ENCODE data around the gene FAM117B.

The FAM117B gene

DNA sequence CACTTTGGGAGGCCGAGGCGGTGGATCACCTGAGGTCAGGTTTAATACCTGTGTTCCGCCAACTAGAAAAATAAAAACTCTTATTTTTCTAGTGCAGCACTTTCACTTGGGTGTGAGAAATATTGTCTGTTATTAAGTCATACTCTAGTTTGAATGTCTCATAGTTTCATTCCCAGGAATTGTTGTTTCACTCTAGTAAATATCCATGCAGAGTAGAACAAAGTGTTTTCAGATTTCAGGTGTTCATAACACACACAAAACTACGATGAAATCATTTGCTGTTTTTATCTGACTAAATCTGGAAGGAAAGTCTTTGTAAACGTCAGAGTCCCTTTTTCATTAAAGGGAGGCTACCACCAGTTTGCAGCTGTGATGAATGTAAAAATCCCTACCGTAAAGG lies 4.0 kb downstream of the FAM117B start:
- TF ChIP-seq, protein P1, sequence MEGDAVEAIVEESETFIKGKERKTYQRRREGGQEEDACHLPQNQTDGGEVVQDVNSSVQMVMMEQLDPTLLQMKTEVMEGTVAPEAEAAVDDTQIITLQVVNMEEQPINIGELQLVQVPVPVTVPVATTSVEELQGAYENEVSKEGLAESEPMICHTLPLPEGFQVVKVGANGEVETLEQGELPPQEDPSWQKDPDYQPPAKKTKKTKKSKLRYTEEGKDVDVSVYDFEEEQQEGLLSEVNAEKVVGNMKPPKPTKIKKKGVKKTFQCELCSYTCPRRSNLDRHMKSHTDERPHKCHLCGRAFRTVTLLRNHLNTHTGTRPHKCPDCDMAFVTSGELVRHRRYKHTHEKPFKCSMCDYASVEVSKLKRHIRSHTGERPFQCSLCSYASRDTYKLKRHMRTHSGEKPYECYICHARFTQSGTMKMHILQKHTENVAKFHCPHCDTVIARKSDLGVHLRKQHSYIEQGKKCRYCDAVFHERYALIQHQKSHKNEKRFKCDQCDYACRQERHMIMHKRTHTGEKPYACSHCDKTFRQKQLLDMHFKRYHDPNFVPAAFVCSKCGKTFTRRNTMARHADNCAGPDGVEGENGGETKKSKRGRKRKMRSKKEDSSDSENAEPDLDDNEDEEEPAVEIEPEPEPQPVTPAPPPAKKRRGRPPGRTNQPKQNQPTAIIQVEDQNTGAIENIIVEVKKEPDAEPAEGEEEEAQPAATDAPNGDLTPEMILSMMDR (conservative IDR thresholded peaks at IDR 0.05; ENCODE audit: low read length): no peak
- no peak overlapping the region for H3K4me3 ChIP-seq (ENCODE audit: low read length)
- no peak for DNase-seq (ENCODE audit: low read depth)

DNA sequence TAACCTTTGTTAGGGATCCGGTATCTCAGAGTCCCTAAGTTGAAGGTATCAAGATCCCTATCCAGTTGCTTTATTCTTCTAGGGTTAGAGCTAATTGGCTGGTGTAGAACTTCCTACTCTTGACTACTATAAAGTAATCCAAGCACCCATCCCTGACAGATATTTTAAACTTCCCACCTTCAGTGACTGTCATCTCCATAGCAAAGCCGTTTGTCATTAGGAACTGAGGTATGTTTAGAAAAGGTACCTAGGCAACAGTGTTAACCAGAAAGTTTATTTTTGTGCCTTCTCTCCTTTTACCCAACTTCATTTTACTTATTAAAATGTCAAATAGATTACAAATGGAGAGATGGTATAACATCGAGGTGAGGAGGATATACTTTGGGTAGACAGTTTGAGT lies 4.5 kb downstream of the FAM117B start:
- DNase-seq (ENCODE audit: low read depth): no peak
- TF ChIP-seq, protein P1 (conservative IDR thresholded peaks at IDR 0.05; ENCODE audit: low read length): no peak
- H3K4me3 ChIP-seq (ENCODE audit: low read length): no peak overlapping the region

DNA sequence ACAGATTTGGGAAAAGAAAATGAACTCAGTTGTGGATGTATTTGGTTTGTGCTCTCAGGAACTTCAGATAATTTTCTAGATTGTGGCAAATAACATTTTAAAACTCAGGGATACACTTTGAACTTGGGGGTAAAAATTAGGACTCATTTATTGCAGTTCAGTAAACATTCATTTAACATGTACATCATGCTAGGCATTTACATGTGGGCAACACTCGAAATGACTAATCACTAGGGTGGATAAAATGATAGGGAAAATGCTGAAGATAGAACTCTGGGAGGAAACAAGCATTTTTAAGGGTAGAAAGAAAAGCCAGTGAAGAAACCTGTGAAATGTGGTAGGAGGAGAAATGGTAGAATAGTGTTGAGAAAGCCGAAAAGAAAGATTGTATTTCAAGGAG lies 7.8 kb downstream of the FAM117B start:
- TF ChIP-seq, protein P1 (conservative IDR thresholded peaks at IDR 0.05; ENCODE audit: low read length): no peak
- no peak overlapping the region for H3K4me3 ChIP-seq (ENCODE audit: low read length)
- no peak for DNase-seq (ENCODE audit: low read depth)

DNA sequence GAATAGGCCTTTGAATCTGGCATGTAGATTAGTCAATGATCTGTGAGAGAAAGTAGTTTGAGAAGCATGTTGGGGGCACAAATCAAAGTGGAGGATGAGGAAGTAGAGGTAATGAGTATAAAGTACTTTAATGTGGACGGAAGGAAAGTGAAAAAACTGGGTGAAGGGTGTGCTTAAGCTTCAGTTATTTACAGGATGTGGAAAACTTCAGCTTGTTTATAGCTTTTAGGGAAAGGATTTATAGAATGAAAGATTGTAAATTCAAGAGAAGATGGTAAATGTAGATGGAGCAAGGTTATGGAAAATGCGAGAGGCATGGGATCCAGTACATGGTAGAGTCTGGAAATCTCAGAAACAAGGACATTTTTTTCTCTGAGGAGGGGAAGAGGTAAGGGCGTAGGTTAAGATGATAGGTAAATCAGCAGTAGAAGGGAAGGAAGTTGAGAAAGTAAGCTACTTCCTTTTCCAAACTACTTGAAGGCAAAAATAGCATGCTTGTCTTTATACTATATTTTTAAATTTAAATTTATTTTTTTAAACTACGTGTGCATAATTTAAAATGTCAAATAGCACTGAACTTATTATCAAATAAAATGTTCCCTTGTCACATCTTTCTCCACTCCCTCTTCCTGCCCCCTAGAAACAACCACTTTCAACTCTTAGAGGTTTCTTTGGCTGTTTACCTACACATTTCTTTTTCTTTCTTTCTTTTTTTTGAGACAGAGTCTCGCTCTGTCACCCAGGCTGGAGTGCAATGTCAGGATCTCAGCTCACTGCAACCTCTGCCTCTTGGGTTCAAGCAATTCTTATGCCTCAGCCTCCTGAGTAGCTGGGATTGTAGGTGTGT lies 8.5 kb downstream of the FAM117B start:
- TF ChIP-seq, protein P1 (conservative IDR thresholded peaks at IDR 0.05; ENCODE audit: low read length): no peak
- DNase-seq (ENCODE audit: low read depth): no peak
- H3K4me3 ChIP-seq (ENCODE audit: low read length): no peak overlapping the region

DNA sequence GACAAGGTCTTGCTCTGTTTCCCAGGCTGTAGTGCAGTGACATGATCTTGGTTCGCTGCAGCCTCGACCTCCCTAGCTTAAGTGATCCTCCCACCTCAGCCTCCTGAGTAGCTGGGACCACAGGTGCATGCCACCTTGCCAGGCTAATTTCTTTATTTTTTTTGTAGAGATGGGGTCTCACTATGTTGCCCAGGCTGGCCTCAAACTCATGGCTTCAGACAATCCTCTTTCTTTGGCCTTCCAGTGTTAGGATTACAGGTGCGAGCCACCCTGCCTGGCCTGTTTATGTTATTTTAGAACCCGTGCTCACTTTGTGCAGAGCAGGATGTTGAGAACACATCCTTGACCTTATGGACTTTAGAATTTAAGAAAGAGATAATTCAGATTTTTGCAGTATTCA lies 17.4 kb downstream of the FAM117B start:
- H3K4me3 ChIP-seq (ENCODE audit: low read length): no peak overlapping the region
- TF ChIP-seq, protein P1 (conservative IDR thresholded peaks at IDR 0.05; ENCODE audit: low read length): no peak
- DNase-seq (ENCODE audit: low read depth): no peak

DNA sequence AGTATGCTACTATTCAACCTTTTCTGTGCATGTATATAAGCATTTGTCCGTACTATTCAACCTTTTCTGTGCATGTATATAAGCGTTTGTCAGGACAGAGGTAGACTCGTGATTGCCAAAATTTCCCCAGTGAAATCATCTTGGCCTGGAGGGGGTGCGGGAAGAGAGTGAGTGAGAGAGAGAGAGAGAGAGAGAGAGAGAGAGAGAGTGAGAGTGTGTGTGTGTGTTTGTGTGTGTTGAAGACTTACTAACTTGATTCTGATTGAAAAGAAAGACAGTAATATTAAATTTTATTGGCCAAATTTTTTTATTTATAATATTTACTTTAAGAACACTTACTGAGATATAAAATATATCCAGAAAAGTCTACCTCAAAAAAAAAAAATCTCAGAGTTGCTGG lies 19.1 kb downstream of the FAM117B start:
- TF ChIP-seq, protein P1 (conservative IDR thresholded peaks at IDR 0.05; ENCODE audit: low read length): no peak
- H3K4me3 ChIP-seq (ENCODE audit: low read length): no peak overlapping the region
- no peak for DNase-seq (ENCODE audit: low read depth)

DNA sequence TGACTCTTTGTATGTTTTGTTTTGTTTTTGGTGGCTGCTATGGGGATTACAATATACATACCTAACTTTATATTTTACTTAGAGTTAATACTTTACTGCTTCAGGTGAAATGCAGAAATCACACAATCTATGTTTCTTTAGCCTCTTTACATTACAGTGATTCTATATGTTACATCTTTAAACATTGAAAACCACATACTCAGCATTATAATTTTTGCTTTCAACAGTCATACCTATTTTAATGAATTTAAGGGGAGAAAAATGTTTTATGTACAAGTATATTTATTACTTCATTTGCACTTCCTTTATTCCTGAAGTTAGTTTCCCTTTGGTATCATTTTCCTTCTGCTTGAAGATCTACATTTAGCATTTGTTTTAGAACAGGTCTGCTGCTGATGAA lies 23.1 kb downstream of the FAM117B start:
- H3K4me3 ChIP-seq (ENCODE audit: low read length): no peak overlapping the region
- TF ChIP-seq, protein P1 (conservative IDR thresholded peaks at IDR 0.05; ENCODE audit: low read length): no peak
- no peak for DNase-seq (ENCODE audit: low read depth)

Measured in AG10803 (cell line).